ENCODE measurements around the gene PDGFRB. TPM values are rescaled to one million over a fixed set of nuclear protein-coding genes. Genes with fewer than 3 reads are reported as not detected.

PDGFRB gene
- total RNA-seq, 4 donors from 2014 or later: 20.2 to 56.3 (median 28.3) TPM

DNA sequence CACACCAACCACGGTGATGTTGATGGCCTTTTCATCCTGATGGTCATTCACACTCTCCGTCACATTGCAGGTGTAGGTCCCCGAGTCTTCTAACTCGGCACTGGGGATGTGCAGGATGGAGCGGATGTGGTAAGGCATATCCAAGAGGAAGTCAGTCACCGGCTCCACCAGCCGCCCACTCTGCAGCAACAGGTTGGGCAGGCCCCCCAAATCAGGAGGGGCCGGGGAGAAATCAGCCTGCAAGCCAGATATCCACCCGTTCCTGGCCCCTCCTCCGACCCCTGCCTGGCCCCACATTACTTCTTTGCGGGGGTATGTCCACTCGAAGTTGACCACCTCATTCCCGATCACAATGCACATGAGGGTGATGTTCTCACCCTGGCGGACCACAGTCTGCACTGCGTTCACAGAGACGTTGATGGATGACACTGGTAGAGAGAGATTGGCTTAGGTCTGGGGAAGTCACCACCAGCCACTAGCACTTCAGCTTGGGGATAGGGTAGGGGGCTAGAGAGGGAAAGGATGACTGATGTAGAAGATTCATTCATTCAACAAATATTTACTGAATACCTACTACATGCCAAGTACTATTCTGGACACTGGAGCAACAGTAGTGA lies 22.0 kb downstream of the PDGFRB start:
- peaks cover 11 to 39% (median 30%) of the 10 kb centered on the region in 4 donors for H3K4me1 ChIP-seq
- TF ChIP-seq POLR2AphosphoS5 (IDR thresholded peaks at IDR 0.05): no peak
- no peak for TF ChIP-seq POLR2A (IDR thresholded peaks at IDR 0.05)
- no peak for TF ChIP-seq EP300 (IDR thresholded peaks at IDR 0.05; ENCODE audit: low read depth)
- TF ChIP-seq, protein P1, sequence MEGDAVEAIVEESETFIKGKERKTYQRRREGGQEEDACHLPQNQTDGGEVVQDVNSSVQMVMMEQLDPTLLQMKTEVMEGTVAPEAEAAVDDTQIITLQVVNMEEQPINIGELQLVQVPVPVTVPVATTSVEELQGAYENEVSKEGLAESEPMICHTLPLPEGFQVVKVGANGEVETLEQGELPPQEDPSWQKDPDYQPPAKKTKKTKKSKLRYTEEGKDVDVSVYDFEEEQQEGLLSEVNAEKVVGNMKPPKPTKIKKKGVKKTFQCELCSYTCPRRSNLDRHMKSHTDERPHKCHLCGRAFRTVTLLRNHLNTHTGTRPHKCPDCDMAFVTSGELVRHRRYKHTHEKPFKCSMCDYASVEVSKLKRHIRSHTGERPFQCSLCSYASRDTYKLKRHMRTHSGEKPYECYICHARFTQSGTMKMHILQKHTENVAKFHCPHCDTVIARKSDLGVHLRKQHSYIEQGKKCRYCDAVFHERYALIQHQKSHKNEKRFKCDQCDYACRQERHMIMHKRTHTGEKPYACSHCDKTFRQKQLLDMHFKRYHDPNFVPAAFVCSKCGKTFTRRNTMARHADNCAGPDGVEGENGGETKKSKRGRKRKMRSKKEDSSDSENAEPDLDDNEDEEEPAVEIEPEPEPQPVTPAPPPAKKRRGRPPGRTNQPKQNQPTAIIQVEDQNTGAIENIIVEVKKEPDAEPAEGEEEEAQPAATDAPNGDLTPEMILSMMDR (IDR thresholded peaks at IDR 0.05): no peak
- 67 to 82% methylated on average over 4 to 16 of the region's 16 CpGs for WGBS, 2 donors (ENCODE audit: low coverage in 1 of 2)
- intact Hi-C loops (cut with DNase I; ENCODE audit: low total_unique reads) (no loop called here), in situ Hi-C loops (cut with MboI; ENCODE audit: low pct_ligation_motif_present in 1 of 4, low pct_unique_long_range_greater_than_20kb in 1 of 4, low sequenced_read_pairs in 3 of 4) (loop anchor here in 2 of 4 donors (25.0 kb wide), 1 partner anchor 304 kb away; the partner anchor contains the start of gene RPS14 (in 2 of the 2))
- H3K27ac ChIP-seq: no peak overlapping the region
- H3K9me3 ChIP-seq: no peaks in the 10 kb centered on the region
- no peaks in the 10 kb centered on the region for H3K27me3 ChIP-seq
- no peak overlapping the region for H3K4me3 ChIP-seq
- DNase-seq: no peak
- H3K36me3 ChIP-seq: no peaks in the 10 kb centered on the region

DNA sequence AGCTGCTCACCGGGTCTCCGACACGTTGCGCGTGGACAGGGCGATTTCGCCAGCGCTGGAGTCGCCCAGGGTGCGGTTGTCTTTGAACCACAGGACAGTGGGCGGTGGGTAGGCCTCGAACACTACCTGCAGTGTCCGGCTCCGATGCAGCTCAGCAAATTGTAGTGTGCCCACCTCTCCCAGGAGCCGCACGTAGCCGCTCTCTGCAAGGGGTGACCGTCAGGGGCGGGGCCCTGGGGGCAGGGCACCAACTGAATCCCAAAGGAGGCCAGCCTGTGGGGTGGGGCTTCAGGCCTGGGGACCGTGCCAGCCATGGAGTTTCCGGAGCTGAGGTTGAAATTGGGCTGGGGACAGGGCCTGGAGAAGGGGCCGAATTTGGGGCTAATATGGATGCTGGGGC lies 22.9 kb downstream of the PDGFRB start:
- 91% methylated on average over 22 of the region's 22 CpGs; no CpG with 5 or more reads in 1 of the 2 donors for WGBS, 2 donors (ENCODE audit: low coverage in 1 of 2)
- H3K4me3 ChIP-seq: no peak overlapping the region
- in situ Hi-C loops (cut with MboI; ENCODE audit: low pct_ligation_motif_present in 1 of 4, low pct_unique_long_range_greater_than_20kb in 1 of 4, low sequenced_read_pairs in 3 of 4) (loop anchor here in 2 of 4 donors (25.0 kb wide), 1 partner anchor 305 kb away; the partner anchor contains the start of gene RPS14 (in 2 of the 2)), intact Hi-C loops (cut with DNase I; ENCODE audit: low total_unique reads) (no loop called here)
- peaks cover 3 to 30% (median 21%) of the 10 kb centered on the region in 4 donors for H3K4me1 ChIP-seq
- DNase-seq: no peak
- H3K27me3 ChIP-seq: no peaks in the 10 kb centered on the region
- H3K27ac ChIP-seq: peak overlapping the region in 3 of 4 donors; percentile 15 to 55 (median 37)
- no peaks in the 10 kb centered on the region for H3K9me3 ChIP-seq
- no peaks in the 10 kb centered on the region for H3K36me3 ChIP-seq
- no peak for TF ChIP-seq EP300 (IDR thresholded peaks at IDR 0.05; ENCODE audit: low read depth)
- no peak for TF ChIP-seq POLR2AphosphoS5 (IDR thresholded peaks at IDR 0.05)
- TF ChIP-seq POLR2A (IDR thresholded peaks at IDR 0.05): no peak
- TF ChIP-seq, protein P1 (IDR thresholded peaks at IDR 0.05): no peak

DNA sequence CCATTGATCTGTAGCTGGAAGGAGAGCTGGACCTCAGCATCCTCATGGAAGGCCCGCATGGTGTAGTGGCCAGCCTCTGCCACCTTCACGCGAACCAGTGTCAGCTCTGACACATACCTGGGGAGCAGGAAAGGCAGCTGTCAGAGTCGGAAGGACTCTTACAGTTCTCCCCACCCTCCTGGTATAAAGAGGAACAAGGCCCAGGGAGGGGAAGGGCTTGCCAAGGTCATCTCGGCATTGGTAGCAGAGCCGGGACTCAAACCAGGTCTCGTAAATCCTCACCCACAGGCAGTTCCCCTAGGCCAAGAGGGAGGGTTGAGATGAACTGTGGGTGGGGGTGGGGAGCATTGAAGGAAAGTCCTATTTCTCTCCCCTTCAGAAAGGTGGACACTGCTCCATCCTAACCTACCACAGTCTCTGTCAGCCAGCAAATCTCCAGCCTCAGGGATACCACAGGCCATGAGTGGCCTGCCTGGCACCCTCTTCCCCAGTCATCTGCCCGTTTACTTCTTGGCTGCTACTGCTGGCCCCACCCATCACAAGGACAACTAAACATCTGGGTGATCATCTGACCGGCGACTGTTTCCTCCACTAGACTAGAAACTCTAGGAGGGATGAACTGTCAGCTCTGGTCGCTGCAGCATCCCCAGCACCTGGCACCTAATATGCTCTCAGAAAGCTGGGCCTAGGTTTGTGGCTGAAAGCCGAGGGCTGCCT lies 23.5 kb downstream of the PDGFRB start:
- no peak for DNase-seq
- Histone ChIP-seq H3K4me3 (no peak overlapping the region), H3K4me1 (peaks cover 3 to 24% (median 16%) of the 10 kb centered on the region in 4 donors), H3K36me3 (no peaks in the 10 kb centered on the region), H3K27ac (peak overlapping the region in 3 of 4 donors; percentile 15 to 55 (median 37)), H3K27me3 (no peaks in the 10 kb centered on the region), H3K9me3 (no peaks in the 10 kb centered on the region)
- WGBS, 2 donors (ENCODE audit: low coverage in 1 of 2): 45% methylated on average over 12 of the region's 12 CpGs; no CpG with 5 or more reads in 1 of the 2 donors
- in situ Hi-C loops (cut with MboI; ENCODE audit: low pct_ligation_motif_present in 1 of 4, low pct_unique_long_range_greater_than_20kb in 1 of 4, low sequenced_read_pairs in 3 of 4): loop anchor here in 2 of 4 donors (25.0 kb wide), 1 partner anchor 305 kb away; the partner anchor contains the start of gene RPS14 (in 2 of the 2)
- intact Hi-C loops (cut with DNase I; ENCODE audit: low total_unique reads): loop anchor here (2.0 kb wide), 1 partner anchor 85 kb away; no protein-coding TSS in a partner anchor
- TF ChIP-seq POLR2A (IDR thresholded peaks at IDR 0.05) (no peak), POLR2AphosphoS5 (IDR thresholded peaks at IDR 0.05) (no peak), EP300 (IDR thresholded peaks at IDR 0.05; ENCODE audit: low read depth) (no peak)
- TF ChIP-seq, protein P1 (IDR thresholded peaks at IDR 0.05): no peak

DNA sequence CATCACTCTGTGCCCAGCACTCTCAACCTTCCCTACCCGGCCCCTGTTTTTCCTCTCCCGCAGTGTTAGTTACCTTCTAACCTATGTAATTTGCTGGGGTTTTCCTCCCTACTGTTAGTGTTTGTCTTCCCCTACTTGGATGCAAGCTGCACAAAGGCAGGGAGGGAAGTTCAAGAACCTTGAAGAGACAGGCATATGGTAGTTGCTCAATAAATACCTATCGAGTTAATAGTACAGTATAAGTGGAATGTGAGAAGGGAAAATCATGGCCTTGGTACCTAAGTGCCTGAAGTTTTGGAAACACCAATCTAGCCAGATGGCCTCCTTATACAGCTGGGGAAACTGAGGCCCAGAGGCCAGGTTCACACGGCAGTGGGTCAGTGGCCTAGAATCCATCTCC lies 24.2 kb downstream of the PDGFRB start:
- WGBS, 2 donors (ENCODE audit: low coverage in 1 of 2): 84% methylated on average over 4 of the region's 4 CpGs; no CpG with 5 or more reads in 1 of the 2 donors
- intact Hi-C loops (cut with DNase I; ENCODE audit: low total_unique reads): loop anchor here (2.0 kb wide), 1 partner anchor 85 kb away; no protein-coding TSS in a partner anchor
- no peaks in the 10 kb centered on the region for H3K27me3 ChIP-seq
- no peak for TF ChIP-seq POLR2AphosphoS5 (IDR thresholded peaks at IDR 0.05)
- no peak for TF ChIP-seq POLR2A (IDR thresholded peaks at IDR 0.05)
- TF ChIP-seq, protein P1 (IDR thresholded peaks at IDR 0.05): no peak
- TF ChIP-seq EP300 (IDR thresholded peaks at IDR 0.05; ENCODE audit: low read depth): no peak
- no peak for DNase-seq
- H3K9me3 ChIP-seq: no peaks in the 10 kb centered on the region
- H3K4me3 ChIP-seq: no peak overlapping the region
- H3K4me1 ChIP-seq: peaks cover 3 to 18% (median 16%) of the 10 kb centered on the region in 4 donors
- H3K27ac ChIP-seq: peak overlapping the region in 2 of 4 donors; percentile 37 to 55
- in situ Hi-C loops (cut with MboI; ENCODE audit: low pct_ligation_motif_present in 1 of 4, low pct_unique_long_range_greater_than_20kb in 1 of 4, low sequenced_read_pairs in 3 of 4): loop anchor here in 2 of 4 donors (25.0 kb wide), 1 partner anchor 306 kb away; the partner anchor contains the start of gene RPS14 (in 2 of the 2)
- no peaks in the 10 kb centered on the region for H3K36me3 ChIP-seq
